Retinal pigment epithelial cell (primary cell): ENCODE data around the gene XRCC1.
"Not testable (repeated sequence)": the region's sequence is repeated elsewhere in the genome, so short reads cannot be mapped to it uniquely, and the experiment has no call there.

Source experiments
- DNase-seq: peaks from one replicate; pipeline ENCODE4 v3.0.0-alpha.2; 2010; ENCODE audit warnings: low read depth
- H3K4me3 ChIP-seq: 2 replicates; pipeline ENCODE4 v1.5.1; 2011; ENCODE audit warnings: mild to moderate bottlenecking, low read length, control low read depth, moderate library complexity
- TF ChIP-seq, protein P1 (sequence below): conservative IDR thresholded peaks from 2 replicates; pipeline ENCODE4 v1.5.1; 2011; ENCODE audit warnings: low read depth, low read length, control low read depth, inconsistent platforms

The XRCC1 gene

DNA sequence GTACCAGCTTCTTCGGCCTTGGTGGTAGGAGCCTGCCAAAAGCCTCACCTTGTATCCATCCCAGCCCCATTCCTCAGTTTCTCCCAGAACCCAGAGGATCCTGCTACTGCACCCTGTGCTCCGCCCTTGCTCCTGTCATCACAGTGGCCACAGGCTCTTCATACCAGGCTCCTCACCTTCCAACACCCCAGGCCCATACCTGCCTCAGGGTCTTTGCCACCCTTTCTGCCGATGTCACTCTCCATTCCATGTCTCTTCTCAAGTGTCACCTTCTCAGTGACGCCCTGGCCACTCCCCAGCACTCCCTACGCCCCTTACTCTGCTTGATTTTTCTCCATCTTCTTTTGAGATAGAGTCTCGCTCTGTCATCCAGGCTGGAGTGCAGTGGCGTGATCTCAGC, 34.5 kb upstream of the XRCC1 start:
- no peak for DNase-seq
- TF ChIP-seq, protein P1, sequence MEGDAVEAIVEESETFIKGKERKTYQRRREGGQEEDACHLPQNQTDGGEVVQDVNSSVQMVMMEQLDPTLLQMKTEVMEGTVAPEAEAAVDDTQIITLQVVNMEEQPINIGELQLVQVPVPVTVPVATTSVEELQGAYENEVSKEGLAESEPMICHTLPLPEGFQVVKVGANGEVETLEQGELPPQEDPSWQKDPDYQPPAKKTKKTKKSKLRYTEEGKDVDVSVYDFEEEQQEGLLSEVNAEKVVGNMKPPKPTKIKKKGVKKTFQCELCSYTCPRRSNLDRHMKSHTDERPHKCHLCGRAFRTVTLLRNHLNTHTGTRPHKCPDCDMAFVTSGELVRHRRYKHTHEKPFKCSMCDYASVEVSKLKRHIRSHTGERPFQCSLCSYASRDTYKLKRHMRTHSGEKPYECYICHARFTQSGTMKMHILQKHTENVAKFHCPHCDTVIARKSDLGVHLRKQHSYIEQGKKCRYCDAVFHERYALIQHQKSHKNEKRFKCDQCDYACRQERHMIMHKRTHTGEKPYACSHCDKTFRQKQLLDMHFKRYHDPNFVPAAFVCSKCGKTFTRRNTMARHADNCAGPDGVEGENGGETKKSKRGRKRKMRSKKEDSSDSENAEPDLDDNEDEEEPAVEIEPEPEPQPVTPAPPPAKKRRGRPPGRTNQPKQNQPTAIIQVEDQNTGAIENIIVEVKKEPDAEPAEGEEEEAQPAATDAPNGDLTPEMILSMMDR, result no peak
- H3K4me3 ChIP-seq, result no peak overlapping the region

- TF ChIP-seq, protein P1, result no peak
- no peak for DNase-seq
- H3K4me3 ChIP-seq, result no peak overlapping the region
Observed at GRCh38 chr19:43607238-43608205, 32.2 kb upstream of the XRCC1 start.

GRCh38 chr19:43606569-43607229, 31.4 kb upstream of the XRCC1 start:
- H3K4me3 ChIP-seq, result no peak overlapping the region
- TF ChIP-seq, protein P1, result no peak
- no peak for DNase-seq

DNA sequence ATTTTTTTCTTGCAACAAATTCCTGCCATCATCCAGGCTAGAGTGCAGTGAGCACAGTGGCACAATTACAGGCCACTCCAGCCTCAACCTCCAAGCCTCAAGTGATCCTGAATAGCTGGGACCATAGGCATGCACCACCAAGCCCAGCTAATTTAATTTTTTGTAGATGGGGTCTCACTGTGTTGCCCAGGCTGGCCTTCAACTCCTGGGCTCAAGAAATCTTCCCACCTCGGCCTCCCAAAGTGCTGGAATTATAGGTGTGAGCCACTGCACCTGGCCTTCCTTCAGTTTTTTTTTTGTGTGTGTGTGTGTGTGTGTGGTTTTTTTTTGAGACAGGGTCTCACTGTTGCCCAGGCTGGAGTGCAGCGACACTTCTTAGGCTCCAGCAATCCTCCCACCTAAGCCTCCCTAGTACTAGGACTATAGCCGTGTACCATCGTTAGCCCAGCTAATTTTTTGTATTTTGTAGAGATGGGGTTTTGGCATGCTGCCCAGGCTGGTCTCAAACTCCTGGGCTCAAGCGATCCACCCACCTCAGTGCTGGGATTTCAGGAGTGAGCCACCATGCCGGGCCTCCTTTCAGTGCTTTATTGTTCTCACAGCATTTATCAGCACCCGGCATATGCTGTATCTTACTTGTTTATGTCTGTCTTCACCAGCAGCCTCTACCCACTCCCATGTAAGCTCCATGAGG, 30.7 kb upstream of the XRCC1 start:
- DNase-seq, result no peak
- TF ChIP-seq, protein P1, result no peak
- H3K4me3 ChIP-seq, result no peak overlapping the region

GRCh38 chr19:43600326-43600725, 25.0 kb upstream of the XRCC1 start:
- DNase-seq, H3K4me3 ChIP-seq: not testable (repeated sequence)

DNA sequence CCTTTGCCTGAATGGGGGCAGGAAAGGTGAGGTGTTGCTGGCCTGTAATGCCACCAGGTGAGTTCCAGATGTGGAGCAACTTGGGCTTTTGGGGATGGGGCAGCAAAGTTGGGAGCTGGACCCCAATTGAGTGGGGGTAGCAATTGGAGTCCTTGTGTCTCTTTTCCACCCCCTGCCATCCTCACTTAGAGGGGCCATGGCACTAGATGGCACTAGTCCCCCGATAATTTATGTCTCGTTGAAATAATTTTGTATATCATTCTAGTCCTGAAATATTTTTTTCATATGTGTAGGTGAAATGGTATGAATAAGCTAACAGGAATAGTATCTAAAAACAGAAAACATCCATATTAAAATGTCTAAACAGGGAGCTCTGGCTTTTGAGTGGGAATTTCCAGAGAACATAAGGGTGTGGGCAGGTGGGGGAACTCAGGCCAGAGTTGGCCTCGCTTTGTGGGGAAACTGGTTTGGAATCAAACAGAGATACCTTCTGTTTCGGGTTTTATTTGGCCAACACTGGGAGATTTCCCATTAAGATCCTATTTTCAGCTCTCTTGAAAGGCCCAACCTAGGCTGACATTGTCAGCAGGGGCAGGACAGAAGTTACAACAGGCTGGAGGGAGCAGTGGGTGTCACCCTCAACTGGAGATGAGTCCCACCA, 24.4 kb upstream of the XRCC1 start:
- no peak for DNase-seq
- TF ChIP-seq, protein P1, result no peak
- no peak overlapping the region for H3K4me3 ChIP-seq
